VCaP (cell line): ENCODE results near the gene GABRB3.
A peak's percentile ranks its signal among the peaks of the same experiment; 100 is the strongest.

Source experiments
- H3K27ac ChIP-seq: fragments of 450-650 bp; 2 replicates; pipeline ENCODE4 v1.5.1; 2017
- CTCF ChIP-seq: fragments of 450-650 bp; conservative IDR thresholded peaks from 2 replicates; pipeline ENCODE4 v1.5.1; 2017; ENCODE audit warnings: mild to moderate bottlenecking, moderate library complexity

The GABRB3 gene

GRCh38 chr15:26644948-26645347 lies 127.9 kb downstream of the GABRB3 start:
- no peak overlapping the region for H3K27ac ChIP-seq
- TF ChIP-seq CTCF: no peak

- no peak for TF ChIP-seq CTCF
- no peak overlapping the region for H3K27ac ChIP-seq
These were observed 131.7 kb downstream of the GABRB3 start for GRCh38 chr15:26641144-26641543.

DNA sequence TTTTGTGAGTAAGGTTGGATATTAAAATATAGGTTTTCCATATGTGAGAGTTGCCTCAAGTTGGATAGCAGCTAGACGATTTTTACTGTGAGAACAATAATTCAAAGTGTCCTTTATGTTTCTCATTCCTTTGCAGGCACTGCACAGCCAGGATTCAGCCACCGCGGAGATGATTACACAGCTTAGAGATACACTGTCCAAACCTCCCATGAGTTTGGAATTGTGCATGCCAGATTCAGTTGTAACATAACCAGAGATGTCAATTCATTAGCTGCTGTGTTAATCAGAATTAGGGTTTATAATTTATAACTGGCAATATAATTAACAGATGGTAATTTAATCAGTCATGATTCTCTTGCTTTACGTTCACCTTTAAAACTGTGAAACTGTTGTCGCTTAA lies 132.3 kb downstream of the GABRB3 start:
- TF ChIP-seq CTCF: no peak

GRCh38 chr15:26639966-26640365 lies 132.9 kb downstream of the GABRB3 start:
- no peak overlapping the region for H3K27ac ChIP-seq
- TF ChIP-seq CTCF: no peak

More for the DNA sequence above, 132.3 kb downstream of the GABRB3 start:
- H3K27ac ChIP-seq: no peak overlapping the region

DNA sequence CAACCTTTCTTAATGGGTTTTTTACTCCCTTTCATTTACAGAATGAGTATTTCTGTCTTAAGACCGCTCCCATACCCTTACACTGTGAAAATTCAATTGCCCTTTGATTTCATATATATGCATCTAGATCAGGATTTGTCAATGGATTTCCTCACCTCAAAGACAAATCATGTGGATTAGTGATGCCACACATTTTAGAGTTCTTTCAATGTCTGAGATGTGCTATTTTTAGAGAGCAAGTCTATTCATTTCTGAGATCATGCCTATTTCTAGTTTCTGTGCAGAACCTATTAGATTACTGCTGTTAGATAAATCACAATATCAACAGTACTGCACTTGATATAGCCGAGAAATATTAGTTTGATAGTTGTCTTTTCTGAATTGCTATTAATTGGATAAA lies 137.3 kb downstream of the GABRB3 start:
- TF ChIP-seq CTCF: no peak
- no peak overlapping the region for H3K27ac ChIP-seq

DNA sequence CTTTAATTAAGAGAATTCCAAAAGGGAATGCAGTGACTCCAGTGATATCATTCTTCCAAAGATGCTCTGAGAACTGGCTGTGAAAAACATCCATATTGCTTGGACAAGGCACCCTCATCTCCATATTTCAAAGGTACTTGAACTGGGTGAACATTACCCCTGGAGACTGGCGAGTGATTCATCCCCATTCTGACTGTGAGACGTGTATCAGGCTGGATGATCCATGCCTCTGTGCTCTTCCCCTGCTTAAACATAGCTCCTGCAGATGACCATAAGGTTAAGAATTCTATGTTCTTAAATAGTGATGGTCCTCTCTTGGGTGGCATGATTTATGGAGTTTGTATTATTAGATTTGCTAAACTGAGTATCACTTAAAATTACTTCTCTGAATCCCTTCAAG lies 137.8 kb downstream of the GABRB3 start:
- no peak overlapping the region for H3K27ac ChIP-seq
- TF ChIP-seq CTCF: no peak

GRCh38 chr15:26634319-26634718 lies 138.5 kb downstream of the GABRB3 start:
- no peak for TF ChIP-seq CTCF
- no peak overlapping the region for H3K27ac ChIP-seq

- H3K27ac ChIP-seq: peak overlapping the region; percentile 97
- no peak for TF ChIP-seq CTCF
These were observed 140.4 kb downstream of the GABRB3 start for GRCh38 chr15:26632500-26632899.
